Keratinocyte (primary cell): ENCODE data around the gene ABCA12. TPM values are rescaled to one million over a fixed set of nuclear protein-coding genes. Genes with fewer than 3 reads are reported as not detected.

Source experiments
- DNase-seq: peaks from one replicate; pipeline ENCODE4 v3.0.0-alpha.2; 2011; ENCODE audit warnings: low read depth, missing footprints, low spot score
- FAIRE-seq: peaks from 2 replicates; lab custom pipeline; 2011; peaks lifted over from hg19 to GRCh38; lab: Jason Lieb, UNC
- H2AFZ ChIP-seq: 2 replicates; pipeline ENCODE4 v1.6.0; 2012; ENCODE audit warnings: low read length, control low read depth, inconsistent platforms; ENCODE audit not compliant: control insufficient read depth
- H3K27ac ChIP-seq: 2 replicates; pipeline ENCODE4 v1.5.1; 2011; ENCODE audit warnings: low read length; ENCODE audit not compliant: control insufficient read depth, insufficient read depth
- H3K27me3 ChIP-seq: 3 replicates; pipeline ENCODE4 v1.6.0; 2011; ENCODE audit warnings: low read length; ENCODE audit not compliant: control insufficient read depth, insufficient read depth; ENCODE audit errors: extremely low read depth
- H3K36me3 ChIP-seq, 2 experiments: 2 replicates in 1 of 2; 3 replicates in 1 of 2; pipeline ENCODE4 v1.5.1; 2011; ENCODE audit warnings: low read length in 2 of 2, mild to moderate bottlenecking in 1 of 2; ENCODE audit not compliant: control insufficient read depth in 2 of 2, insufficient read depth in 2 of 2; ENCODE audit errors: extremely low read depth in 1 of 2
- H3K4me1 ChIP-seq: 3 replicates; pipeline ENCODE4 v1.5.1; 2011; ENCODE audit warnings: low read length; ENCODE audit not compliant: control insufficient read depth, insufficient read depth; ENCODE audit errors: extremely low read depth
- H3K4me2 ChIP-seq: 3 replicates; pipeline ENCODE4 v1.6.0; 2011; ENCODE audit warnings: low read depth, low read length; ENCODE audit not compliant: control insufficient read depth, insufficient read depth; ENCODE audit errors: extremely low read depth
- H3K4me3 ChIP-seq, 3 experiments: fragments of 200-600 bp in 1 of 3; sonication (generic) in 1 of 3; 2 replicates in 2 of 3; 3 replicates in 1 of 3; pipeline ENCODE4 v1.5.1; 2011 to 2016; ENCODE audit warnings: low read length in 3 of 3, mild to moderate bottlenecking in 3 of 3, control low read depth in 2 of 3, inconsistent platforms in 1 of 3, low read depth in 1 of 3, mixed read lengths in 1 of 3, mixed run types in 1 of 3, moderate library complexity in 1 of 3; ENCODE audit not compliant: control insufficient read depth in 2 of 3, insufficient read depth in 2 of 3; ENCODE audit errors: extremely low read depth in 1 of 3
- H3K79me2 ChIP-seq: 2 replicates; pipeline ENCODE4 v1.6.0; 2012; ENCODE audit warnings: low read length; ENCODE audit not compliant: control insufficient read depth, insufficient read depth
- H3K9ac ChIP-seq: 3 replicates; pipeline ENCODE4 v1.6.0; 2011; ENCODE audit warnings: low read length; ENCODE audit not compliant: control insufficient read depth, insufficient read depth; ENCODE audit errors: extremely low read depth
- H3K9me1 ChIP-seq: 3 replicates; pipeline ENCODE4 v1.6.0; 2011; ENCODE audit warnings: low read length; ENCODE audit not compliant: control insufficient read depth, insufficient read depth; ENCODE audit errors: extremely low read depth
- H3K9me3 ChIP-seq: 2 replicates; pipeline ENCODE4 v1.5.1; 2012; ENCODE audit warnings: low read depth, low read length; ENCODE audit not compliant: control insufficient read depth
- H4K20me1 ChIP-seq: 3 replicates; pipeline ENCODE4 v1.6.0; 2011; ENCODE audit warnings: low read length; ENCODE audit not compliant: control insufficient read depth, insufficient read depth; ENCODE audit errors: extremely low read depth
- CTCF ChIP-seq, 3 experiments: IDR thresholded peaks in 1 of 3; conservative IDR thresholded peaks in 1 of 3; optimal IDR thresholded peaks in 1 of 3; 2 replicates in 2 of 3; 3 replicates in 1 of 3; pipeline versions ENCODE3 to v1.5.1; 2011; ENCODE audit warnings: low read length in 3 of 3, mild to moderate bottlenecking in 3 of 3, moderate library complexity in 2 of 3, control low read depth in 1 of 3, inconsistent platforms in 1 of 3; ENCODE audit not compliant: insufficient read depth in 2 of 3; ENCODE audit errors: extremely low read depth in 1 of 3
- EZH2 ChIP-seq: IDR thresholded peaks from one replicate; pipeline ENCODE4 v1.6.1; 2012; ENCODE audit warnings: inconsistent platforms, mild to moderate bottlenecking, low read length, moderate library complexity
- dilution Hi-C: fragments of 300-500 bp; cut with MboI; formaldehyde crosslinking; loops from one replicate; pipeline ENCODE4 v1.7.0; 2020; ENCODE audit warnings: low sequenced_read_pairs; ENCODE audit not compliant: extremely low pct_ligation_motif_present
- polyA plus RNA-seq, 5 experiments: library from polyadenylated mRNA; depleted of rRNA in 3 of 5; stranded (reverse) in 3 of 5; stranded (forward) in 1 of 5; unstranded in 1 of 5; fragments of >200 nt; gene quantifications; 1 replicate in 1 of 5; 2 replicates in 3 of 5; 3 replicates in 1 of 5; pipeline versions ENCODE4 v1.2.1 to v1.2.3, GENCODE V29; 2011 to 2012; ENCODE audit warnings: missing spikeins in 2 of 5, low read depth in 1 of 5, low replicate concordance in 1 of 5

ABCA12 gene
- polyA plus RNA-seq, 1 donor (not counting 4 experiments of a cell fraction or from before 2014, with no cell fraction given): 10.9 TPM

GRCh38 chr2:214881647-214882202 lies 256.7 kb downstream of the ABCA12 start:
- Histone ChIP-seq H3K79me2 (no peaks in the 10 kb centered on the region), H3K27me3 (no peaks in the 10 kb centered on the region), H3K36me3 (no peaks in the 10 kb centered on the region), H3K4me2 (no peak overlapping the region), H3K9ac (no peak overlapping the region), H2AFZ (no peak overlapping the region), H3K4me1 (no peaks in the 10 kb centered on the region), H3K9me3 (no peaks in the 10 kb centered on the region), H3K4me3 (no peak overlapping the region), H3K27ac (no peak overlapping the region), H3K9me1 (no peaks in the 10 kb centered on the region), H4K20me1 (no peaks in the 10 kb centered on the region)
- FAIRE-seq: no peak
- no peak for DNase-seq
- TF ChIP-seq CTCF (optimal IDR thresholded peaks at IDR 0.05 in 1 of 3, IDR thresholded peaks at IDR 0.05 in 1 of 3, conservative IDR thresholded peaks at IDR 0.05 in 1 of 3; ENCODE audit: extremely low read depth in 1 of 3, insufficient read depth in 2 of 3, low read length in 3 of 3): no peak
- TF ChIP-seq EZH2: no peak
- dilution Hi-C loops: no loop called here

Other genes starting within 250 kb of the ABCA12 start
- gene ATIC, start 173.4 kb upstream of the ABCA12 start, polyA plus RNA-seq: 74.3 to 185 TPM (median 110 TPM) in 3 replicates